ENCODE data around the gene KCNQ1.

KCNQ1 gene

DNA sequence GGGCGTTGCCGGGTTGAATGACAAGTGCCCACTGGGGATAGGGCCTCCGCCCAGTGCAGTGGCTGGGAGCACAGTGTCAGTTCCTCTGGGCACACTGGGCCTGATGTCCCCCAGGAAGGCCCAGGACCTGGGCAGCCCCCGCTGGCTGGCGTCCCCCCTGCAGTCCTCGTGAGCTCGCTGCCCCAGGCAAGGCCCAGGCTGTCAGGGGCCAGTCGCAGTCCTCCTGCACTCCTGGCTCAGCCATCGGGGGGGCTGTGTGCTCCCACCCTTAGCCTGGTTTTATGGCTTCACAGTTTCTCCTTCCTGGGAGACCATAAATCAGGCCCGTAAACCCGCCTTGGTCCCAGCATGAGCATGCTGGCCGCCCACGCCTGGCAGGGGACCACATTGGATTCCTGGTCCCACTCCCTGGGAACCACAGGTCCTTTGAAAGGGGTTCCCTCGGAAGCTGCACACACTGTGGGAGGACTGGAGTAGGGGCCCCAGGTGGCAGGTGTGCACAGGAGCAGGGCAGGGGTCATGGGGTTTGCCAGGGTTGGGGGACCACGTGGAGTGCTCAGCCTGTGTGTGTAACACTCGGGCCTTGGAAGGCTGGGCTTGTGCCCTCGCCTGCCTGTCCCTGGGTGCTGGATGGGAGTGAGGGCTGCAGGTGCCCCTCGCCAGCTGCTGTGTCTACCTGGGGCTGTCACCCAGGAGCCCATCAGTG is 141.4 kb downstream of the KCNQ1 start:
- peak; percentile 57 for DNase-seq

DNA sequence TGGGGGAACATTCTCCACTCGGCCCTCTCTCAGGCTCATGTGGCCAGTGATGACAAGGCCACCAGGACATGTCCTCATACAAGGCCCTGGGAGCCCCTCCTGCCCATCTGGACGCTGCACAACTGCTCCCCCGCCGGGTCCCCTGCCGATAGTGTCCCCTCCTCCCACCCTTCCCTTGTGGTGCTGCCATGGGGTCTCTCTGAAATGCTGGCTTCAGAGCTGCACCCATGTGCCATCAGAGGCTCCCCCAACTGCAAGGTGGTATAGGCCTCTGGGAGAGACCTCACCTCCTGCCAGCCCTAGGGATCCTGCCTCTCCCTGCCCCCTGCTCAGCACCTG is 142.0 kb downstream of the KCNQ1 start:
- peak; percentile 55 for DNase-seq

- peak; percentile 59 for DNase-seq
Observed at GRCh38 chr11:2587132-2587930, 142.5 kb downstream of the KCNQ1 start.

GRCh38 chr11:2587976-2588748 is 143.4 kb downstream of the KCNQ1 start:
- DNase-seq, result peak; percentile 56

- DNase-seq, result no peak
Observed at GRCh38 chr11:2588809-2589537, 144.2 kb downstream of the KCNQ1 start.

DNA sequence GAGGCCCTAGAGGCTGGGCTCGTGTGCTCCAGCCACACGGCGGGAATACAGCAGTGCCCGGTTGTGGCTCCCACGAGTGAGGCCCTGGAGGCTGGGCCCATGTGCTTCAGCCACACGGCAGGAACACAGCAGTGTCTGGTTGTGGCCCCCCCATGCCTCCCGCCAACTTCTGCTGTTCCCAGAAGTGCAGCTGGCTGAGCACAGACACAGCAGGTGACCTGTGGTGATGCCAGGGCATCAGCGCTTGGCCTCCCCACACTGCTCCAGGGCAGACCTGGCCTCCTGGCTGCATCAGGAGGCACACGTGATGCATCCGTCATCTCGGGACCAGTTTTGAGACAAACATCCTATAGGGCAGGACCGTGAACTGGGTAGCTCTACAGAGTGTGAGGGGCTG is 144.7 kb downstream of the KCNQ1 start:
- no peak for DNase-seq

GRCh38 chr11:2590131-2590964 is 145.5 kb downstream of the KCNQ1 start:
- DNase-seq, result no peak

- DNase-seq, result no peak
Observed at GRCh38 chr11:2590965-2591754, 146.4 kb downstream of the KCNQ1 start.

DNA sequence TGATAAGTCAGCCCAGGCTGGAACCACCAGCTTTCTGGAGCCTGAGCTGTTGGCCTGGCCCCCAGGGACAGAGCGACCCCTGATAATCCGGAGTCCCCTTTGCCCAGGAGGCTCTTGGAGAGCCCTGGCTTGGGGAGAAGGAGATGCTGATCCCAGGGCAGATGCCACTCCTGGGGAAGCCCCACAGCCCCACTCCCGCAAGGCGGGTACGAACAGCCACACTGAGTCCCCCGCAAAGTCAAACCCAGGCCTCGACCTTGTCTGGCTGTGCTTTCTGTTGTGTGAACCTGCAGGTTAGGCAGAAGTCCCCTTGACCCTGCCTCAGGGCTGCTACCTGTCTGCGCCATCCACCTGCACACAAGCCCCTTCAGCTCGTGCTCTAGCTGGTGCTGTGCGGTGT is 147.0 kb downstream of the KCNQ1 start:
- DNase-seq, result no peak

GRCh38 chr11:2592559-2593392 is 148.0 kb downstream of the KCNQ1 start:
- no peak for DNase-seq

GRCh38 chr11:2593393-2593950 is 148.7 kb downstream of the KCNQ1 start:
- no peak for DNase-seq

- DNase-seq, result no peak
Observed at GRCh38 chr11:2594267-2594666, 149.5 kb downstream of the KCNQ1 start.

GRCh38 chr11:2595204-2595603 is 150.4 kb downstream of the KCNQ1 start:
- DNase-seq, result no peak

- DNase-seq, result no peak
Observed at GRCh38 chr11:2599561-2600189, 154.9 kb downstream of the KCNQ1 start.

DNA sequence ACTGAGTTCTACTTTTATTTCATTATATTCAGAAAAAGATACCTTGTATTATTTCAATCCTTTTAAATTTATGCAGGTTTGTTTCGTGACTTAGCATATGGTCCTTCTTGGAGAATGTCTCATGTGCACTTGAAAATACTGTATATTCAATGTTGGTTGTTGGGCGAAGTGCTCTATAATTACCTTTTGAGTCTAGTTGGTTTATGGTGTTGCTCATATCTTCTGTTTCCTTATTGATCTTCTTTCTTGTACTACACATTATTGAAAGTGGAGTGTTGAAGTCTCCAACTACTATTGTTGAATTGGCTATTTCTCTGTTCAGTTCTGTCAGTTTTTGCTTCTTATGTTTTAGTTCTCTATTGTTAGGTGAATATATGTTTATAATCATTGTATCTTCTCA is 164.5 kb downstream of the KCNQ1 start:
- no peak for DNase-seq

DNA sequence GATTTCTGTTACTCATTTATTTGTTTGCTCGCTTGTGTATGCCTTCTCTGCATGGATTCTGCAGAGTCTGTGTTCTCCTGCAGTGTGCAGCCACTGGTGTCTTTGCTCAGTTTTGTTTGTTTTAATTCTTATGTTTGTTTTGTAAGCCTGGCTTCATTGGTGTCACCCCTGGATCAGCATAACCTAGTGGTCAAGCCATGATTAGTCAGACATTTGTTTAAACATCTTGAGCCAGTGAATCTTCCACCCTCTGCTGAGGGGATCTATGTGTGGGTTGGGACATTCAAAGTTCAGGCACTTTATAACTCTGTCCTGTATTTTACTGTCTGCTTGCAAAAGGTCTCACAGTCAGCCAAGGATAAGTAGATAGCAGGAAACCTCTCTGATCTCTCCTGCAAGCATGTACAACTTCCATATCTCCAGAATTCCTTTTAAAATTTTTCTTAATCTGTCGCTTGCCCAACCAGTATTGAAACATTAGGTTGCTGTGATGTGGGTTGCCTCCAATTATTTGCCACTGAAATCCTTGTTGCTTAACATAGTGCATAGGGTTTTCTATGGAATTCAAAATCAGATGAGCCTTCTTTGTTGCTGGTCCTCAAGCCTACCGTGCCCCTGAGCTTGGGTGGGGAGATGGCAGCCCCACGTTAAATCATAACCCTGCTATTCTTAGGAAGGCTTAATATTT is 168.2 kb downstream of the KCNQ1 start:
- no peak for DNase-seq

DNA sequence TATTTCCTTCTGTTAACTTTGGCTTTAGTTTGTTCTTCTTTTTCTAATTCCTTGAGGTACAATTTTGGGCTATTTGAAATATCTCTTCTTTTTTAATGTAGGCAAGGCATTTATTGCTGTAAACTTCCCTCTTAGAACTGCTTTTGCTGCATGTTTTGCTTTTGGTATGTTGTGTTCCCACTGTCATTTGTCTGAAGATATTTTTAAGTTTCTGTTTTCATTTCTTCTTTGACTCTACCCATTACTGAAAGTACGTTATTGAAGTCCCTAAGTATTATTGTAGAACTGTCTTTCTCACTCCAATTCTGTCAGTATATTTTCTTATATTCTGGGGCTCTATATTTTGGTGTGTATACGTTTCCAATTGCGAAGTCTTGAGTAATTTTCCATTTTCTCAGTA is 177.1 kb downstream of the KCNQ1 start:
- no peak for DNase-seq

- DNase-seq, result no peak
Observed at GRCh38 chr11:2625183-2625582, 180.4 kb downstream of the KCNQ1 start.

GRCh38 chr11:2630679-2631078 is 185.9 kb downstream of the KCNQ1 start:
- DNase-seq, result no peak
